Ishikawa (cell line): ENCODE results near the gene PHF2.

Experiments
- CEBPB ChIP-seq: IDR thresholded peaks from 2 replicates; pipeline ENCODE4 v1.6.1; 2012
- CREB1 ChIP-seq: IDR thresholded peaks from 2 replicates; pipeline ENCODE4 v1.6.1; 2012; ENCODE audit warnings: low read depth
- EGR1 ChIP-seq: IDR thresholded peaks from 2 replicates; pipeline ENCODE4 v1.6.1; 2012
- EP300 ChIP-seq: IDR thresholded peaks from 2 replicates; pipeline ENCODE4 v1.6.1; 2012; ENCODE audit warnings: borderline replicate concordance
- FOXM1 ChIP-seq: IDR thresholded peaks from 2 replicates; pipeline ENCODE4 v1.6.1; 2012; ENCODE audit warnings: low read depth, borderline replicate concordance
- NFIC ChIP-seq: IDR thresholded peaks from 2 replicates; pipeline ENCODE4 v1.6.1; 2012
- RAD21 ChIP-seq: IDR thresholded peaks from 2 replicates; pipeline ENCODE4 v1.6.1; 2012; ENCODE audit warnings: low read depth
- REST ChIP-seq: IDR thresholded peaks from 2 replicates; pipeline ENCODE4 v1.6.1; 2012; ENCODE audit warnings: low read depth, mild to moderate bottlenecking
- TAF1 ChIP-seq: IDR thresholded peaks from 2 replicates; pipeline ENCODE4 v1.6.1; 2012; ENCODE audit warnings: low read depth, mild to moderate bottlenecking
- TCF12 ChIP-seq: IDR thresholded peaks from 2 replicates; pipeline ENCODE4 v1.6.1; 2012; ENCODE audit warnings: low read depth
- TEAD4 ChIP-seq: IDR thresholded peaks from 2 replicates; pipeline ENCODE4 v1.6.1; 2012
- YY1 ChIP-seq: IDR thresholded peaks from 2 replicates; pipeline ENCODE4 v1.6.1; 2012; ENCODE audit warnings: low read depth
- ZBTB7A ChIP-seq: IDR thresholded peaks from 2 replicates; pipeline ENCODE4 v1.6.1; 2012; ENCODE audit warnings: low read depth
- TF ChIP-seq, protein P1 (sequence below): IDR thresholded peaks from 2 replicates; pipeline ENCODE4 v1.6.1; 2012
- TF ChIP-seq, protein P2 (sequence below): IDR thresholded peaks from 2 replicates; pipeline ENCODE4 v1.6.1; 2012

PHF2 gene

DNA sequence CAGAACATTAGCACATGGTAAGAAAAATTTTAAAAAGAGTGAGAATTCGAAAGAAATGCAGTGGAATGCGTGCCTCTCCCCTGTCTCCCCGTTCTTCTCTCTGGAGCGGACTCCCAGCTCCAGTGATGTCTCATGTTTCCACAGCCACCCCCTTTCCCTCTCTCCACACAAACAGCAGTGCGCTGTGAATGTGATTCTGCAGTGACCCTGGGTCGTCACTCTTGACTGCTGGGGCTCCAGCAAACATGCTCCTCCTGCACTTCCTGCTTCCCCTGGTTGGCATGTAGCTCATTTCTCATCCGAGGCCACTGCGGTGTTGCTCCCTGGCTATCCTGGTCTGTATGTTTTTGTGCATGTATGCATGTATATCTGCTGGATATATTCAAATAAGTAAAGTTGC is 13.3 kb downstream of the PHF2 start:
- TF ChIP-seq FOXM1: no peak
- TF ChIP-seq, protein P1, sequence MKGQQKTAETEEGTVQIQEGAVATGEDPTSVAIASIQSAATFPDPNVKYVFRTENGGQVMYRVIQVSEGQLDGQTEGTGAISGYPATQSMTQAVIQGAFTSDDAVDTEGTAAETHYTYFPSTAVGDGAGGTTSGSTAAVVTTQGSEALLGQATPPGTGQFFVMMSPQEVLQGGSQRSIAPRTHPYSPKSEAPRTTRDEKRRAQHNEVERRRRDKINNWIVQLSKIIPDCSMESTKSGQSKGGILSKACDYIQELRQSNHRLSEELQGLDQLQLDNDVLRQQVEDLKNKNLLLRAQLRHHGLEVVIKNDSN: no peak
- TF ChIP-seq CREB1: no peak
- no peak for TF ChIP-seq TCF12
- TF ChIP-seq EGR1: no peak
- TF ChIP-seq NFIC: no peak
- TF ChIP-seq CEBPB: no peak

DNA sequence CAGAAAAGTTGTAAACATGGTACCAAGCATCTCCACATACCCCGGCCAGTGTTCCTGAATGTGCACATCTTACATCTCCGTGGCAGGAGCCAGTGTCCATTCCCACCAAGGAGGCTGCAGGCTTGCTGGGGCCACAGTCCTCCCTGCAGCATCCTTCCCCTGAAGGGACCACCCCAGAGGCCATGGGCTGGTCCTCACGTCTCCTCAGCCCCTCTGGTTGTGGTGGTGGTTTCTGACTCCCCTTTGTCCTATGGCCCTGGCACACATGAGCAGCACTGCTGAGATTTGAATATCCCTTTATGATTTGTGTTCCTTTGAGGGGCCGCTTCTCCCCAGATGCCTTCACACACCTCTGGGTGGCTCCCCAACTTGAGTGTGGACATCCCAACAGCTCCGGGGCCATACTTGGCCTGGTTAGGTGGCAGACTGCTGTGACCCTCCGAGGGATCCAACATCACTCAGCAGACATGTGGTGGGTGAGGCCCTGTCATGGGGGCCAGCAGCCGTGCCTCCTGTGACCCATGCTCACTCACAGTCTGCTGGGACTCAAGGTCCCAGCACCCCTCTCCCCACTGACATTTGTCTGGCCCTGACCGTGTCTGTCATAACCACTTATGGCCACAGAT is 14.3 kb downstream of the PHF2 start:
- no peak for TF ChIP-seq ZBTB7A
- no peak for TF ChIP-seq REST
- no peak for TF ChIP-seq CEBPB
- TF ChIP-seq CREB1: no peak
- TF ChIP-seq NFIC: no peak
- TF ChIP-seq TCF12: no peak

GRCh38 chr9:93591301-93592007 is 15.1 kb downstream of the PHF2 start:
- TF ChIP-seq CEBPB (no peak), FOXM1 (no peak), TCF12 (no peak), EP300 (no peak), TAF1 (no peak), TEAD4 (no peak), REST (no peak), YY1 (no peak)
- TF ChIP-seq, protein P2, sequence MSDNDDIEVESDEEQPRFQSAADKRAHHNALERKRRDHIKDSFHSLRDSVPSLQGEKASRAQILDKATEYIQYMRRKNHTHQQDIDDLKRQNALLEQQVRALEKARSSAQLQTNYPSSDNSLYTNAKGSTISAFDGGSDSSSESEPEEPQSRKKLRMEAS: no peak
- TF ChIP-seq, protein P1: no peak

GRCh38 chr9:93592008-93592642 is 15.7 kb downstream of the PHF2 start:
- TF ChIP-seq TEAD4 (no peak), YY1 (no peak), ZBTB7A (no peak), FOXM1 (no peak), REST (no peak), EP300 (no peak), EGR1 (no peak), CEBPB (no peak), NFIC (no peak), RAD21 (no peak), TAF1 (no peak), TCF12 (no peak), CREB1 (no peak)
- TF ChIP-seq, protein P2: no peak
- TF ChIP-seq, protein P1: no peak
